OCI-LY1 (cell line): ENCODE measurements around the gene NAA40.

ENCODE experiments used
- H2AFZ ChIP-seq: fragments of 200-600 bp; sonication (generic), shearing (Covaris generic); 2 replicates; pipeline ENCODE4 v1.6.0; 2014; ENCODE audit warnings: antibody characterized with exemption, mild to moderate bottlenecking, low read length
- H3F3A ChIP-seq: fragments of 200-600 bp; sonication (generic), shearing (Covaris generic); 2 replicates; pipeline ENCODE4 v1.6.0; 2014; ENCODE audit warnings: mild to moderate bottlenecking, antibody characterized with exemption, low read length, moderate library complexity; ENCODE audit not compliant: insufficient read depth
- H3K27ac ChIP-seq: fragments of 200-600 bp; sonication (generic); 2 replicates; pipeline ENCODE4 v1.5.1; 2014; ENCODE audit warnings: low read length, mixed run types, mild to moderate bottlenecking, low read depth; ENCODE audit not compliant: poor library complexity, severe bottlenecking
- H3K27me3 ChIP-seq: fragments of 200-600 bp; sonication (generic); 2 replicates; pipeline ENCODE4 v1.6.0; 2014; ENCODE audit warnings: antibody characterized with exemption, mild to moderate bottlenecking, low read length, moderate library complexity; ENCODE audit not compliant: insufficient read depth
- H3K36me3 ChIP-seq: fragments of 200-600 bp; sonication (generic); 2 replicates; pipeline ENCODE4 v1.6.1; 2014; ENCODE audit warnings: mild to moderate bottlenecking, antibody characterized with exemption, low read length, moderate library complexity, mixed read lengths; ENCODE audit not compliant: insufficient read depth
- H3K4me1 ChIP-seq: fragments of 200-600 bp; sonication (generic); 2 replicates; pipeline ENCODE4 v1.5.1; 2014; ENCODE audit warnings: mild to moderate bottlenecking, low read length, moderate library complexity; ENCODE audit not compliant: insufficient read depth, severe bottlenecking
- H3K4me2 ChIP-seq: fragments of 200-600 bp; sonication (generic), shearing (Covaris generic); 2 replicates; pipeline ENCODE4 v1.6.1; 2014; ENCODE audit warnings: low read length
- H3K4me3 ChIP-seq: fragments of 200-600 bp; sonication (generic); 2 replicates; pipeline ENCODE4 v1.5.1; 2014; ENCODE audit warnings: low read length, low read depth, mild to moderate bottlenecking, mixed read lengths; ENCODE audit not compliant: poor library complexity, severe bottlenecking
- H3K79me2 ChIP-seq: fragments of 200-600 bp; shearing (Covaris generic); 2 replicates; pipeline ENCODE4 v1.6.1; 2016; ENCODE audit warnings: mixed run types, low read length, mixed read lengths; ENCODE audit not compliant: insufficient read depth
- H3K9ac ChIP-seq: fragments of 200-600 bp; sonication (generic), shearing (Covaris generic); 2 replicates; pipeline ENCODE4 v1.6.1; 2014; ENCODE audit warnings: mild to moderate bottlenecking, low read length, mixed read lengths
- H3K9me2 ChIP-seq: fragments of 200-600 bp; sonication (generic), shearing (Covaris generic); 2 replicates; pipeline ENCODE4 v1.6.1; 2014; ENCODE audit warnings: low read depth, mild to moderate bottlenecking, low read length, mixed read lengths
- H3K9me3 ChIP-seq: fragments of 200-600 bp; shearing (Covaris generic); 2 replicates; pipeline ENCODE4 v1.6.1; 2014; ENCODE audit warnings: low read length, mixed read lengths
- H4K20me1 ChIP-seq: fragments of 200-600 bp; sonication (generic), shearing (Covaris generic); 2 replicates; pipeline ENCODE4 v1.6.0; 2016; ENCODE audit warnings: mild to moderate bottlenecking, low read length; ENCODE audit not compliant: insufficient read depth
- EZH2 ChIP-seq: fragments of 200-600 bp; sonication (generic), shearing (Covaris generic); IDR thresholded peaks from 2 replicates; pipeline ENCODE4 v1.8.0; 2017; ENCODE audit warnings: borderline replicate concordance, mixed run types, mild to moderate bottlenecking, antibody characterized with exemption, low read length, moderate library complexity, mixed read lengths
- TF ChIP-seq, protein P1 (sequence below): fragments of 200-600 bp; sonication (generic), shearing (Covaris generic); IDR thresholded peaks from 2 replicates; pipeline ENCODE4 v1.5.1; 2017; ENCODE audit warnings: mild to moderate bottlenecking, antibody characterized with exemption, low read length, moderate library complexity, mixed read lengths

The NAA40 gene

DNA sequence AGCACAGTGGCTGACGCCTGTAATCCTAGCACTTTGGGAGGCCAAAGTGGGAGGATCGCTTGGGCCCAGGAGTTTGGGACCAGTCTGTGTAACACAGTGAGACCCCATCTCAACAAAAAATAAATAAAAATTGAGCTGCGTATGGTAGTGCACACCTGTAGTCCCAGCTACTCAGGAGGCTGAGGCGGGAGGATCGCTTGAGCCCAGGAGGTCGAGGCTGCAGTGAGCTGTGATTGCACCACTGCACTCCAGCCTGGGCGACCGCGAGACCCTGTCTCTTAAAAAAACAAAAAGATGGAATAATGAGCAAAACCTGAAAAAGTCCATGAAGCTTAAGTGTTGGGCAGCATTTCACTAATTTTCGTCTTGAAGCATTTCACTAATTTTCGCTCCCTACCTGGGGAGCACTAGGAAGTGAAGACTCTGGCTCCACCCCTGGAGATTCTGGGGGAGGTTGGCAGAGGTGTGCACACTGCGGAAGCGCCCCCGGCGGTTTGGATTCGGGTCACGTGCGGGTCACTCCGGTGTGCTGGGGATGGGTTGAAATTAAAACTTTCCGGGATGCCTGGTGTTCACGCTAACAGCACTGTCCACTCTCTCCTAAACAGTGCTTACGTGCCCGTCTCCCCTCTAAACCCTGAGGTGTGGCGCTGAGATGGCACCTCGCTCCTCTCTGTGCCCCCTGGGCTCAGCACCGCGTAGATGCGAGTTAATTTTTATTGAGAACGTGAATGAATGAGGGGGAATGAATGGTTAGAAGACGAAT, 906 bp upstream of the NAA40 start:
- no peak for TF ChIP-seq EZH2
- TF ChIP-seq, protein P1, sequence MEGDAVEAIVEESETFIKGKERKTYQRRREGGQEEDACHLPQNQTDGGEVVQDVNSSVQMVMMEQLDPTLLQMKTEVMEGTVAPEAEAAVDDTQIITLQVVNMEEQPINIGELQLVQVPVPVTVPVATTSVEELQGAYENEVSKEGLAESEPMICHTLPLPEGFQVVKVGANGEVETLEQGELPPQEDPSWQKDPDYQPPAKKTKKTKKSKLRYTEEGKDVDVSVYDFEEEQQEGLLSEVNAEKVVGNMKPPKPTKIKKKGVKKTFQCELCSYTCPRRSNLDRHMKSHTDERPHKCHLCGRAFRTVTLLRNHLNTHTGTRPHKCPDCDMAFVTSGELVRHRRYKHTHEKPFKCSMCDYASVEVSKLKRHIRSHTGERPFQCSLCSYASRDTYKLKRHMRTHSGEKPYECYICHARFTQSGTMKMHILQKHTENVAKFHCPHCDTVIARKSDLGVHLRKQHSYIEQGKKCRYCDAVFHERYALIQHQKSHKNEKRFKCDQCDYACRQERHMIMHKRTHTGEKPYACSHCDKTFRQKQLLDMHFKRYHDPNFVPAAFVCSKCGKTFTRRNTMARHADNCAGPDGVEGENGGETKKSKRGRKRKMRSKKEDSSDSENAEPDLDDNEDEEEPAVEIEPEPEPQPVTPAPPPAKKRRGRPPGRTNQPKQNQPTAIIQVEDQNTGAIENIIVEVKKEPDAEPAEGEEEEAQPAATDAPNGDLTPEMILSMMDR = peak; percentile 13; the same call in 1 of the 2 replicates
- Histone ChIP-seq H3K9me3 (no peaks in the 10 kb centered on the region), H3K9ac (peak overlapping the region; percentile 85), H3K4me1 (peaks cover 29% of the 10 kb centered on the region), H3K36me3 (peaks cover 13% of the 10 kb centered on the region; the same call in 1 of the 2 replicates), H3K4me2 (peak overlapping the region; percentile 100), H3F3A (no peaks in the 10 kb centered on the region), H2AFZ (peak overlapping the region; percentile 88), H4K20me1 (no peaks in the 10 kb centered on the region), H3K79me2 (peaks cover 10% of the 10 kb centered on the region; the same call in 1 of the 2 replicates), H3K9me2 (no peaks in the 10 kb centered on the region), H3K4me3 (peak overlapping the region; percentile 96), H3K27me3 (no peaks in the 10 kb centered on the region), H3K27ac (peak overlapping the region; percentile 75)

DNA sequence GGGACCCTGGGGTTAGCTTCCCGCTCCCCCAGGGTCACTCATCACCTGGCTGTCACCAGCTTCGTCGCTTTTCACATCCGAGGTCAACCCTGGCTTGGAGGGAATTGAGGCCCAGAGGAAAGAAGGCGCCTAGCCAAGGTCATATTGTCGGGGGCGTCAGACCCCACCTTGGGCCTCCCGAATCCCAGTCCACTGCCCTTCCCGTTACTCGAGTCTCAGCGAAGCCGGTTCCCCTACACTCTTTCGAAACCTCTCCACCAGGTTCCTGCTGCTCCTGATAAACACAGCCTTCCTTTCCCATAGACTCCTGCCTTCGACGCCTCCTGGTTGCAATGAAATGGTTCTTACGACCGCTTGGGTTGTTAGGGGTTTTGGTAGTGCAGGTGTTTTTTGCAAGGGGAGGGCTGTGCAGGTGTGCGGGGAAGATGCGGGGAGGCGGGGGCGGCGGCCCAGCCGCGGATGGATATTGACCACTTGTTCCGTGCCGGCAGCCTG, 642 bp downstream of the NAA40 start:
- peak overlapping the region; percentile 96 for H3K4me3 ChIP-seq
- H4K20me1 ChIP-seq = no peaks in the 10 kb centered on the region
- no peaks in the 10 kb centered on the region for H3K27me3 ChIP-seq
- H3K9me3 ChIP-seq = no peaks in the 10 kb centered on the region
- H3K36me3 ChIP-seq = peaks cover 18% of the 10 kb centered on the region; the same call in 1 of the 2 replicates
- peaks cover 23% of the 10 kb centered on the region for H3K79me2 ChIP-seq
- H3K4me1 ChIP-seq = peaks cover 29% of the 10 kb centered on the region
- H3K9me2 ChIP-seq = no peaks in the 10 kb centered on the region
- TF ChIP-seq EZH2 = no peak
- peak overlapping the region; percentile 65 for H3K27ac ChIP-seq
- H3K4me2 ChIP-seq = peak overlapping the region; percentile 89
- peak overlapping the region; percentile 95 for H3K9ac ChIP-seq
- H3F3A ChIP-seq = no peaks in the 10 kb centered on the region
- H2AFZ ChIP-seq = no peak overlapping the region

DNA sequence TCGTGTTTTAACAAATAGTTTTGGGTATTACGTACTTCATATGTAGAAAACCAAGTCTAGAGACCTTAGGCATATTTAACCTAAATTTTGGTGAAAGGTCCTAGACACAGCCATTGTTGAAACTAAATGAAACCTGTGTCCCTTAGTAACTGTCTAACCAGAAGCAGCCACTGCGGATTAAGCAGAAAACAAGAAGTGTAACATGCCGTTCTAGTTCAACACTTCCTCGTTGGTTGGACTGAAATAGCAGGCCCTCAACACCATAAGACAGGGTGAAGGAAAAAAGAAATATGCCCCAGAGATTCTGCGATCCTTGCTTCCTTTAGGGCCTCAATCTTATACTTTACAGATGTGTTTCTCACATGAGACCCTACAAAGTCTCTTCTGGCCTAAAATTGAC, 2.0 kb downstream of the NAA40 start:
- Histone ChIP-seq H3K4me3 (peak overlapping the region; percentile 96), H2AFZ (no peak overlapping the region), H3K27me3 (no peaks in the 10 kb centered on the region), H3K27ac (peak overlapping the region; percentile 65), H3K79me2 (peaks cover 23% of the 10 kb centered on the region), H3K36me3 (peaks cover 18% of the 10 kb centered on the region; the same call in 1 of the 2 replicates), H3K4me2 (peak overlapping the region; percentile 89), H3K9ac (peak overlapping the region; percentile 95; the same call in 1 of the 2 replicates), H4K20me1 (no peaks in the 10 kb centered on the region), H3K4me1 (peaks cover 37% of the 10 kb centered on the region), H3K9me3 (no peaks in the 10 kb centered on the region), H3F3A (no peaks in the 10 kb centered on the region), H3K9me2 (no peaks in the 10 kb centered on the region)
- TF ChIP-seq EZH2 = no peak
- TF ChIP-seq, protein P1 = no peak
